Fibroblast of mammary gland (primary cell): Measurements from ENCODE around the gene AKAP6.
A peak's percentile ranks its signal among the peaks of the same experiment; 100 is the strongest.

ENCODE experiments used
- DNase-seq: peaks from one replicate; pipeline ENCODE4 v3.0.0-alpha.2; 2010; ENCODE audit warnings: low read depth
- H3K4me3 ChIP-seq: 2 replicates; pipeline ENCODE4 v1.5.1; 2011; ENCODE audit warnings: low read depth, mild to moderate bottlenecking, low read length, moderate library complexity; ENCODE audit not compliant: control insufficient read depth
- CTCF ChIP-seq: conservative IDR thresholded peaks from 2 replicates; pipeline ENCODE4 v1.5.1; 2011; ENCODE audit warnings: low read depth, low read length, inconsistent platforms; ENCODE audit not compliant: control insufficient read depth, insufficient read depth

Gene AKAP6

GRCh38 chr14:32352631-32353030, 23.5 kb downstream of the AKAP6 start:
- H3K4me3 ChIP-seq = no peak overlapping the region
- peak; percentile 41 for DNase-seq
- TF ChIP-seq CTCF = no peak

GRCh38 chr14:32354716-32355115, 25.6 kb downstream of the AKAP6 start:
- no peak for TF ChIP-seq CTCF
- DNase-seq = no peak
- no peak overlapping the region for H3K4me3 ChIP-seq

DNA sequence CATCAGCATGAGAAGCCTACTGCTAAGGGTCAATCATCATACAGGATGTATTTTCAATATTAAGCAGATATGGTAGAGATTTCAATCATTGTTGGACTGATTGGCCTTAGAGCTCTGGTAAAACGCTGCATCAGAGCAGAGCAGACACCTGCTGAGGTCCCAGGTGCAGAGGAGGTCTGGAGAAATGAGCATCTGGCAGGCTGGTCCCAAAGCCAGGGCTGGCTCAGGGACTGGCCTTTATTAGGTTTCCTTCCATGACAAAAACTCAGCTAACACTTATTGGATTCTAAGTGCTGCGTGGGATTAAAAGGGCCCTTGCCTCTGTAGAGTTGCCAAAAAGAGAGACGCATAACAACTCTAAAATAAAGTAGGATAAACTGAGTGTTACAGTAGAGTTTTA, 29.7 kb downstream of the AKAP6 start:
- no peak overlapping the region for H3K4me3 ChIP-seq
- no peak for DNase-seq
- TF ChIP-seq CTCF = no peak

DNA sequence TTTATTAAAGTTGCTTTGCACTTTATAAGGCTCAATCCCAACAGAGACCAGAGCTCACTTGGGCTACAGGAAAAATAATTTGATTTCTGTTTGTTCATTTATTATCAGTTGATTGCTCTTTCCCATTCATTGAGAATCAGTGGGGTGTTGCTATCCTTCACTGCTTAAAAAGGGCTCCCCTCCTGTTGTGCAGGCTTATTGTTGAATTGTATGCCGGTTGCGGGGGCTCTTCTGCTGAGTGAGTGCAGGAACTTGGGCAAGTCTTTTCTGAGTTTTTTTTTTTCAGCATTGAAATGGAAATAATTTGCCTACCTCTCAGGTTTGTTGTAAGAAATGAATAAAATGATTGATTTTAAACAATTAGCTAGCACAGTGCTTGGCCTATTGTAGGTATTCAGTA, 32.6 kb downstream of the AKAP6 start:
- H3K4me3 ChIP-seq = no peak overlapping the region
- no peak for DNase-seq
- TF ChIP-seq CTCF = no peak

DNA sequence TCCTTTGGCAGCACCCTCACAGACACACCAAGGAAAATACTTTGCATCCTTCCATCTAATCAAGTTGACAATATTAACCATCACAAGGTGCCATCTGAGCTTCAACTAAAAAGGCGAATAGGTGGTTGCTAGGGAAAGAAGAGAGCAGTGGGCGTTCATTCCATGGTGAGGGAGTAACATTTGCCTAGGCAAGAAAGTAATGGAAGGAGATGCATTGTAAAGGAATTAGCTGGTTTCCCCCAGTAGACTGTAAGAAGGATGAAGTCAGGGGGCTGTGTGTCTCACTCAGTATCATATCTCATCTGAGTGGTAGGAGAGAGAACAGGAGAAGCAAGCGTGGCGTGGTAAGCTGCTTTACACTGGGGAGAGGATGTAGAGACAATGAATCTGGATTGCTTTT, 34.7 kb downstream of the AKAP6 start:
- no peak for TF ChIP-seq CTCF
- DNase-seq = no peak
- H3K4me3 ChIP-seq = no peak overlapping the region

DNA sequence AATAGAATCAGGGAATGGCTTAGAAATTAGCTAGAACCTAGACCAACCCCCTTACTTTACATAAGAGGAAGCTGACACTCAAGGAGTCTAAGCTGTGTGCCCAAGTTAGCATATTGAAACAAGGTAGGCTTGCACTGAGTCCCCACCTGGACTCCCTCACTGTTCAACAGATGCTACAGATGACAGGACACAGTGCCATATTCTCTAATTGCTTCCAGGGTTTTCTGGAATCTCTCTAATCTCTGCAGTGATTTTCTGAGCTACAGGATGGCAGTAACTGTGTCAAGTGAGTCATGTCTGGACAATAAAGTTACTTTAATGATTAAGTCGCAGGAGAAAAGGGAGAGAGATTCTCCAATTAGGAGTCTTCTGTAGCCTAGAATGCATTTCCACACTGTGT, 35.8 kb downstream of the AKAP6 start:
- no peak overlapping the region for H3K4me3 ChIP-seq
- no peak for DNase-seq
- no peak for TF ChIP-seq CTCF

- H3K4me3 ChIP-seq = no peak overlapping the region
- TF ChIP-seq CTCF = peak; percentile 41
- DNase-seq = peak; percentile 84
Measured at GRCh38 chr14:32366256-32366879, 37.3 kb downstream of the AKAP6 start.
